ENCODE measurements around the gene MMP8.

DNA sequence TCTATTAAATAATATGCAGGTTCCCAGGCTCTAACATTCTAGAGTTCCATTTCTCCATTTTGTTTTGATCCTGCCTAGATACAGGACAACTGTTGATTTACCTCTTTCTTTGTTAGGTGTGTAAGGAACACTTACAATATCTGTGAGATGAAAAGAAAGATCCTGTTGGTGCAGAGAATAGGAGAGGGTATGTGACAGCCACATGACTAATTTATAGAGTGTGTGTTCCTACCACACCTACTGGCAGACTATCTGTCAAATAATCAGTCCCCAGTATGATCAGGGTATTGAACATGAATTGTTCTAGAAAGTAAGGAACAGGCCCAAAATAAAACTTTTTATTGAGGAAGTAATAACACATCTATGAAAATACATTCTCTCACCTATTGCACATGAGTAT is 45.4 kb upstream of the MMP8 start:
- TF ChIP-seq MXI1 (conservative IDR thresholded peaks at IDR 0.05; ENCODE audit: poor library complexity, severe bottlenecking) = no peak
- TF ChIP-seq REST (IDR thresholded peaks at IDR 0.05; ENCODE audit: borderline replicate concordance) = no peak
